ENCODE measurements around the gene BSN.

The BSN gene

GRCh38 chr3:49717959-49718857, 163.9 kb downstream of the BSN start:
- no peak for DNase-seq

DNA sequence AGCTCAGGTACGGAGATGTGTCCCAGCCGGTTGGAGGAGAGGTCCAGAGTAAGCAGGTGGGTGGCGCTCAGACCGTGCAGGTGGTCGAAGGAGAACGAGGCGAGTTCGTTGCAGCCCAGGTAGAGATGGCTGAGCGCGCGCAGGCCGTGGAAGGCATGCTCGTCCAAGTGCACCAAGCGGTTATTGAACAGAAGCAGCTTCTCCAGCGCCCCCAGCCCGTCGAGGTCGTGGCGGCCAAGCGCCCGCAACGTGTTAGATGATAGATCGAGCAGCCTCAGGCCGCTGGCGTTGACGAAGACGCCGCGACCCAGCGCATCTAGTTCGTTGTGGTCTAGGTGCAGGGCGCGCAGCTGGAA, 164.6 kb downstream of the BSN start:
- no peak for DNase-seq

DNA sequence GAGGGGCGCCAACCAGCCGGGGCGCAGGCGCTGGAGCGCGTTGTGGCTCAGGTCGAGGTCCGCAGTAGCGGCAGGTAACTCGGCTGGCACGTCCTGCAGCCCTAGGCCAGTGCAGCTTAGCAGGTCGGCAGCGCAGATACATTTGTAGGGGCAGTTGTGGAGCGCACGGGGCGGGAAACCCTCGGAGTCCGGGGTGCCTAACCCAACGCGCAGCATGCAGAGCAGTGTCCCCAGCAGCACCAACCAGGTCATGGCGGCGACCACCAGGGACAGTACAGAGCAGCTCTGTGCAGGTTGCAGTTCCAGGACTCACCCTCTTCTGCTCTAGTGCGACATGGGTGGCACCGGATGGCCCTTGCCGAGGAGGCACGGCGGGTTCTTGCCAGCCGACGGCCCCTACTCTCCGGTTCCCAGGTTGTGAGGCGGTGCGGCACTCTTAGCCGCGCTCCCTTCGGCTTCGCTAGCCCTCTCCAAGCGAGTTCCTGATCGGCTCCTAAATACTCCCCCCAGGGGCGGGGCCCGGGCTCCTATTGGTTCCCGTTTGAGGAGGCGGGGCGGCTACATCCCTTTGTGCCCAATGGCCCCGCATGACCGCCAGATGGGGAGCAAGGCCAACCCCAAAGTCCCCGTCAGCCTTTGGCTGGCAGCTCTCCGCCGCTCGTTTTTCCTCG, 165.1 kb downstream of the BSN start, which contains the start of gene AMIGO3:
AMIGO3 (minus strand) TSS at position 471 of the 671 bp plus-strand sequence; CDS start at position 252, 219 bp downstream.
- no peak for DNase-seq
